Thyroid gland (tissue), 4 donors: Measurements from ENCODE around the gene RPRML.

Source experiments
- POLR2A ChIP-seq, 2 donors: fragments of 450-650 bp; IDR thresholded peaks; one replicate each; pipeline ENCODE4 v1.6.1; 2017; ENCODE audit warnings: antibody characterized with exemption in 2 of 2, mild to moderate bottlenecking in 2 of 2, moderate library complexity in 1 of 2
- TF ChIP-seq, protein P1 (sequence below), 6 experiments: fragments of 200-600 bp in 3 of 6; fragments of 450-650 bp in 3 of 6; sonication (generic) in 3 of 6; IDR thresholded peaks; one replicate each; pipeline ENCODE4 v1.5.1; 2016 to 2019; ENCODE audit warnings: antibody characterized with exemption in 6 of 6, mild to moderate bottlenecking in 2 of 6, inconsistent platforms in 1 of 6, moderate library complexity in 1 of 6

DNA sequence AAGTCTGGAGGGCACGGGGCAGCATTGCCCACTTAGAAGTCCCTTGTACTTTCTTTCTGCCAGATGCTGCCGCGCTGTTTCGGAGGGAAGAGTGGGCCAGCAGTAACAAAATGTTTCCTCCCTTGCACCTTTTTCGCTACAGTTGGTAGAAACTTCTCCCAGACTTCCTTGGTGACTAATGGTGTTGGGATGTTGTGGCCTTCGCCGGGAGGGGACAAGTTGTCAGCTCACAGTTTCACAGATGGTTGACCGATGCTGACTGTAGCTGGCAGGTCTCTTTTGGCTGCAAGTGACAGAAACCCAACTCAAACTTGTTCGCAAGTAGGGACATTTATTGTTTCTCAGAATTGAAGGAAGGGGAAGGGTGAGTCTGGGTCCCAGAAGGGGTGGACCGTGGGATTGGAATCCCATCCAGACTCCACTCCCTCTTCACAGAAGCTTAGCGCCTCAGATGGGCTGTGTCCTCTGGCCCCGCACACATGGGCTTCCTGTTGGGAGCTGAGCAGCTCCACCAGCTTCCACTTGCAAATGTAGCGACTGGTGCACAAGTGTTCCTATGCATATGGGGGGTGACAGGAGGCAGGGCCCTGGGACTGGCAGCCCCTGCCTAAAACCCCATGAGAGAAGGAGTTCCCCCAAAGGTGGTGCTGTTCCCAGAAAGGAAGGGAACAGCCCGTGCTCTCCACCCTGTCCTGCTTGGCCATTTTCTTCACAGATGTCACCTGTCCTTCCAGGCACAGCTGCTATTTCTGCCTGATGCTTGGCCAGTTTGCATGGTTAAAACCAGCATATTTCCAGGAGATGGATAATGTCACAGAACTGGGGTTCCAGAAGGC is 30.9 kb upstream of the RPRML start:
- TF ChIP-seq, protein P1, sequence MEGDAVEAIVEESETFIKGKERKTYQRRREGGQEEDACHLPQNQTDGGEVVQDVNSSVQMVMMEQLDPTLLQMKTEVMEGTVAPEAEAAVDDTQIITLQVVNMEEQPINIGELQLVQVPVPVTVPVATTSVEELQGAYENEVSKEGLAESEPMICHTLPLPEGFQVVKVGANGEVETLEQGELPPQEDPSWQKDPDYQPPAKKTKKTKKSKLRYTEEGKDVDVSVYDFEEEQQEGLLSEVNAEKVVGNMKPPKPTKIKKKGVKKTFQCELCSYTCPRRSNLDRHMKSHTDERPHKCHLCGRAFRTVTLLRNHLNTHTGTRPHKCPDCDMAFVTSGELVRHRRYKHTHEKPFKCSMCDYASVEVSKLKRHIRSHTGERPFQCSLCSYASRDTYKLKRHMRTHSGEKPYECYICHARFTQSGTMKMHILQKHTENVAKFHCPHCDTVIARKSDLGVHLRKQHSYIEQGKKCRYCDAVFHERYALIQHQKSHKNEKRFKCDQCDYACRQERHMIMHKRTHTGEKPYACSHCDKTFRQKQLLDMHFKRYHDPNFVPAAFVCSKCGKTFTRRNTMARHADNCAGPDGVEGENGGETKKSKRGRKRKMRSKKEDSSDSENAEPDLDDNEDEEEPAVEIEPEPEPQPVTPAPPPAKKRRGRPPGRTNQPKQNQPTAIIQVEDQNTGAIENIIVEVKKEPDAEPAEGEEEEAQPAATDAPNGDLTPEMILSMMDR (IDR thresholded peaks at IDR 0.05) = no peak
- TF ChIP-seq POLR2A (IDR thresholded peaks at IDR 0.05) = no peak
